A549 (cell line): ENCODE results near the gene COL8A1. TPM values are rescaled to one million over a fixed set of nuclear protein-coding genes. Genes with fewer than 3 reads are reported as not detected.

Experiments used
- ATAC-seq, 2 experiments: fragments of 200-7000 bp in 1 of 2; fragments of >200 bp in 1 of 2; cut with Nextera tagmentation in 1 of 2; cut with Tn5 transposase in 1 of 2; 3 replicates each; pipeline versions ENCODE4 v1.8.0 to v1.9.1; 2018 to 2020; ENCODE audit warnings: mild to moderate bottlenecking in 1 of 2, moderate library complexity in 1 of 2
- CTCF ChIA-PET: fragments of 300-600 bp; sonication (Branson Sonifier 250); formaldehyde crosslinking; extraction: SDS; loops from one replicate; lab custom pipeline; 2021; ENCODE audit warnings: antibody characterized with exemption, inconsistent platforms; lab: Yijun Ruan, JAX
- POLR2A ChIA-PET: fragments of 350-600 bp; formaldehyde crosslinking; extraction: SDS; loops from one replicate; lab custom pipeline; 2021; ENCODE audit warnings: antibody characterized with exemption, inconsistent platforms; lab: Yijun Ruan, JAX
- DNase-seq, 2 experiments: peaks; one replicate each; pipeline versions ENCODE4 v3.0.0 to v3.0.0-alpha.2; 2011 to 2016; ENCODE audit warnings: low read depth in 1 of 2, low spot score in 1 of 2
- FAIRE-seq: peaks from 2 replicates; lab custom pipeline; 2011; peaks lifted over from hg19 to GRCh38; lab: Jason Lieb, UNC
- H3K27ac ChIP-seq, 2 experiments: fragments of >200 bp; sonication (Bioruptor Twin); formaldehyde crosslinking; 3 replicates each; pipeline ENCODE4 v1.5.1; 2016 to 2017
- H3K4me1 ChIP-seq: fragments of >200 bp; sonication (Bioruptor Twin); formaldehyde crosslinking; 3 replicates; pipeline ENCODE4 v1.6.1; 2016
- H3K4me2 ChIP-seq: fragments of >200 bp; sonication (Bioruptor Twin); formaldehyde crosslinking; 3 replicates; pipeline ENCODE4 v1.6.1; 2016
- H3K4me3 ChIP-seq: fragments of >200 bp; sonication (Bioruptor Twin); formaldehyde crosslinking; 3 replicates; pipeline ENCODE4 v1.5.1; 2016
- H3K9me3 ChIP-seq: fragments of >200 bp; sonication (Bioruptor Twin); formaldehyde crosslinking; 3 replicates; pipeline ENCODE4 v1.6.1; 2016
- BHLHE40 ChIP-seq: IDR thresholded peaks from 2 replicates; pipeline ENCODE4 v1.6.1; 2012; ENCODE audit warnings: low read depth, low read length, inconsistent platforms
- CBX2 ChIP-seq: fragments of 200-600 bp; sonication (generic); IDR thresholded peaks from 2 replicates; pipeline ENCODE4 v1.6.1; 2016; ENCODE audit warnings: low read depth, mild to moderate bottlenecking, borderline replicate concordance
- CBX8 ChIP-seq: fragments of 200-600 bp; sonication (generic); IDR thresholded peaks from 2 replicates; pipeline ENCODE4 v1.6.1; 2016
- CEBPB ChIP-seq, 2 experiments: fragments of >200 bp in 1 of 2; sonication (Bioruptor Twin) in 1 of 2; formaldehyde crosslinking in 1 of 2; IDR thresholded peaks; 2 replicates each; pipeline ENCODE4 v1.6.1; 2012 to 2016
- CHD4 ChIP-seq: fragments of 200-600 bp; sonication (generic); IDR thresholded peaks from 2 replicates; pipeline ENCODE4 v1.6.1; 2016; ENCODE audit warnings: antibody characterized with exemption, mild to moderate bottlenecking, borderline replicate concordance
- E2F6 ChIP-seq: IDR thresholded peaks from 2 replicates; pipeline ENCODE4 v1.6.1; 2012; ENCODE audit warnings: low read depth, borderline replicate concordance
- ELK1 ChIP-seq: fragments of 150-350 bp; IDR thresholded peaks from 2 replicates; pipeline ENCODE4 v1.6.1; 2014; ENCODE audit warnings: low read depth, mild to moderate bottlenecking, low read length
- EP300 ChIP-seq, 2 experiments: fragments of >200 bp; sonication (Bioruptor Twin); formaldehyde crosslinking; IDR thresholded peaks; 2 replicates in 1 of 2; 3 replicates in 1 of 2; pipeline ENCODE4 v1.6.1; 2016 to 2017
- FOSB ChIP-seq: fragments of 250-450 bp; sonication (Bioruptor Pico); IDR thresholded peaks from 2 replicates; pipeline ENCODE4 v1.5.0; 2020; ENCODE audit warnings: mild to moderate bottlenecking, moderate library complexity
- FOXS1 ChIP-seq: fragments of 250-450 bp; sonication (Bioruptor Pico); IDR thresholded peaks from 2 replicates; pipeline ENCODE4 v1.5.0; 2020; ENCODE audit warnings: mild to moderate bottlenecking, moderate library complexity
- GATA3 ChIP-seq: IDR thresholded peaks from 2 replicates; pipeline ENCODE4 v1.6.1; 2012; ENCODE audit warnings: borderline replicate concordance
- HES2 ChIP-seq: fragments of >200 bp; sonication (Bioruptor Twin); formaldehyde crosslinking; IDR thresholded peaks from 2 replicates; pipeline ENCODE4 v1.6.1; 2016
- HEYL ChIP-seq: fragments of 250-450 bp; sonication (Bioruptor Pico); IDR thresholded peaks from 2 replicates; pipeline ENCODE4 v1.8.0; 2021; ENCODE audit warnings: mild to moderate bottlenecking, moderate library complexity
- HOXA7 ChIP-seq: fragments of 250-450 bp; sonication (Bioruptor Pico); IDR thresholded peaks from 2 replicates; pipeline ENCODE4 v1.5.0; 2020; ENCODE audit warnings: mild to moderate bottlenecking, moderate library complexity
- HOXB5 ChIP-seq: fragments of 250-450 bp; sonication (Bioruptor Pico); IDR thresholded peaks from 2 replicates; pipeline ENCODE4 v1.5.0; 2020; ENCODE audit warnings: mild to moderate bottlenecking, moderate library complexity
- JUNB ChIP-seq: fragments of >200 bp; sonication (Bioruptor Twin); formaldehyde crosslinking; IDR thresholded peaks from 2 replicates; pipeline ENCODE4 v1.6.1; 2016
- KDM1A ChIP-seq: fragments of 200-600 bp; sonication (generic); IDR thresholded peaks from 2 replicates; pipeline ENCODE4 v1.6.1; 2016; ENCODE audit warnings: low read depth, mild to moderate bottlenecking
- KDM5A ChIP-seq: fragments of 200-600 bp; sonication (generic); IDR thresholded peaks from 2 replicates; pipeline ENCODE4 v1.6.1; 2016; ENCODE audit warnings: antibody characterized with exemption, mild to moderate bottlenecking
- MAFK ChIP-seq: fragments of 450-650 bp; IDR thresholded peaks from 2 replicates; pipeline ENCODE4 v1.6.1; 2014; ENCODE audit not compliant: partially characterized antibody
- MAZ ChIP-seq: fragments of 150-350 bp; IDR thresholded peaks from 2 replicates; pipeline ENCODE4 v1.6.1; 2014; ENCODE audit warnings: antibody characterized with exemption, low read depth, low read length, borderline replicate concordance
- MYC ChIP-seq: IDR thresholded peaks from 2 replicates; pipeline ENCODE4 v1.6.1; 2012; ENCODE audit warnings: mild to moderate bottlenecking, inconsistent platforms, low read length, improper control_type of control experiment, borderline replicate concordance
- NFE2L2 ChIP-seq: fragments of 150-350 bp; conservative IDR thresholded peaks from 2 replicates; pipeline ENCODE4 v1.6.1; 2014; ENCODE audit warnings: low read length
- POLR2A ChIP-seq: IDR thresholded peaks from 2 replicates; pipeline ENCODE4 v1.6.1; 2012; ENCODE audit warnings: mild to moderate bottlenecking, low read length
- RAD21 ChIP-seq, 2 experiments: fragments of >200 bp in 1 of 2; sonication (Bioruptor Twin) in 1 of 2; formaldehyde crosslinking in 1 of 2; IDR thresholded peaks in 1 of 2; conservative IDR thresholded peaks in 1 of 2; 2 replicates in 1 of 2; 3 replicates in 1 of 2; pipeline ENCODE4 v1.6.1; 2012 to 2018; ENCODE audit warnings: inconsistent platforms in 1 of 2
- RARB ChIP-seq: fragments of 250-450 bp; sonication (Bioruptor Pico); IDR thresholded peaks from 2 replicates; pipeline ENCODE4 v1.8.0; 2021; ENCODE audit warnings: mild to moderate bottlenecking, moderate library complexity
- SREBF2 ChIP-seq: fragments of 450-650 bp; IDR thresholded peaks from 2 replicates; pipeline ENCODE4 v1.6.1; 2014; ENCODE audit warnings: mild to moderate bottlenecking, moderate library complexity
- ZC3H11A ChIP-seq: fragments of 450-650 bp; IDR thresholded peaks from 2 replicates; pipeline ENCODE4 v1.6.1; 2014; ENCODE audit warnings: antibody characterized with exemption, mild to moderate bottlenecking
- ZNF302 ChIP-seq: fragments of 250-450 bp; sonication (Bioruptor Pico); IDR thresholded peaks from 2 replicates; pipeline ENCODE4 v1.9.0; 2021; ENCODE audit warnings: inconsistent platforms, mild to moderate bottlenecking, moderate library complexity
- WGBS: methylation state at CpG from one replicate; pipeline ENCODE4 v1.1.6; 2017; ENCODE audit errors: missing lambda C conversion rate; 5-methylcytosine and 5-hydroxymethylcytosine counted together
- polyA plus RNA-seq, 4 experiments: library from polyadenylated mRNA; depleted of rRNA in 3 of 4; stranded (reverse); fragments of >200 nt; fragmentation: RNase III in 1 of 4; extraction: RNeasy Plus Mini Kit Qiagen cat#74134 plus additional on column Dnase treatment in 1 of 4; gene quantifications; 2 replicates in 3 of 4; 3 replicates in 1 of 4; pipeline ENCODE4 v1.2.3, GENCODE V29; 2011 to 2017
- TF ChIP-seq, protein P1 (sequence below): fragments of 200-600 bp; sonication (generic); IDR thresholded peaks from 2 replicates; pipeline ENCODE4 v1.6.1; 2016; ENCODE audit warnings: antibody characterized with exemption, mild to moderate bottlenecking, moderate library complexity
- TF ChIP-seq, protein P2 (sequence below): IDR thresholded peaks from 2 replicates; pipeline ENCODE4 v1.6.1; 2012

COL8A1 gene
- polyA plus RNA-seq, 2 of the 4 experiments (the other 2 are of a cell fraction) = not detected

DNA sequence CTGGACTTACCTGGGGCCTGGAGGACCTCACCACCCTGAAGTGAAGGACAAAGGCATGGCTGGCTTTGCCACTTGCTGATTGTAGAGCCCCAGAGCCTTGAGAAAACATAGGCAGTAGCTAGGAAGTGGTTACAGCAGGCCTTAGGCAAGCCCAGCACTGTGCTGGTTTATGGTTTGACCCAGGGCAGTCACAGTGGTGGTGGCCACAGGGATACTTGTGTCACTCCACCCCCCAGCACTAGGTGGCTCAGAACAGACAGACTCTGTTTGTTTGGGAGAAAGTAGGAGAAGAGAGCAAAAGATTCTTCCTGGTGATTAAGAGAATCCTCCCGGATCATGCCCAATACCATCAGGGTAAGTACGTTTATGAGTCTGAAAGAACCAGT lies 13.2 kb upstream of the COL8A1 start:
- no peak overlapping the region for H3K4me2 ChIP-seq
- WGBS = 22% methylated on average over 2 of the region's 2 CpGs
- H3K4me1 ChIP-seq = no peaks in the 10 kb centered on the region
- no peak overlapping the region for H3K4me3 ChIP-seq
- DNase-seq (no peak), FAIRE-seq (no peak), ATAC-seq (0 out of 6 replicates have a peak, but pooled peaks of 1 of the 2 experiments have one; percentile 25)
- ChIA-PET CTCF (no interaction called here), POLR2A (no interaction called here)
- no peaks in the 10 kb centered on the region for H3K9me3 ChIP-seq
- H3K27ac ChIP-seq = no peak overlapping the region
- TF ChIP-seq NFE2L2 (no peak), E2F6 (no peak), RARB (CRISPR knock-in tag) (no peak), KDM1A (no peak), JUNB (no peak), HOXA7 (CRISPR knock-in tag) (no peak), RAD21 (conservative IDR thresholded peaks at IDR 0.05 in 1 of 2, IDR thresholded peaks at IDR 0.05 in 1 of 2) (no peak), CHD4 (no peak), FOXS1 (no peak), MYC (no peak), ELK1 (no peak), CBX8 (no peak), HOXB5 (no peak), ZNF302 (CRISPR knock-in tag) (no peak), POLR2A (no peak), SREBF2 (no peak), FOSB (no peak), HEYL (CRISPR knock-in tag) (no peak)
- TF ChIP-seq, protein P1, sequence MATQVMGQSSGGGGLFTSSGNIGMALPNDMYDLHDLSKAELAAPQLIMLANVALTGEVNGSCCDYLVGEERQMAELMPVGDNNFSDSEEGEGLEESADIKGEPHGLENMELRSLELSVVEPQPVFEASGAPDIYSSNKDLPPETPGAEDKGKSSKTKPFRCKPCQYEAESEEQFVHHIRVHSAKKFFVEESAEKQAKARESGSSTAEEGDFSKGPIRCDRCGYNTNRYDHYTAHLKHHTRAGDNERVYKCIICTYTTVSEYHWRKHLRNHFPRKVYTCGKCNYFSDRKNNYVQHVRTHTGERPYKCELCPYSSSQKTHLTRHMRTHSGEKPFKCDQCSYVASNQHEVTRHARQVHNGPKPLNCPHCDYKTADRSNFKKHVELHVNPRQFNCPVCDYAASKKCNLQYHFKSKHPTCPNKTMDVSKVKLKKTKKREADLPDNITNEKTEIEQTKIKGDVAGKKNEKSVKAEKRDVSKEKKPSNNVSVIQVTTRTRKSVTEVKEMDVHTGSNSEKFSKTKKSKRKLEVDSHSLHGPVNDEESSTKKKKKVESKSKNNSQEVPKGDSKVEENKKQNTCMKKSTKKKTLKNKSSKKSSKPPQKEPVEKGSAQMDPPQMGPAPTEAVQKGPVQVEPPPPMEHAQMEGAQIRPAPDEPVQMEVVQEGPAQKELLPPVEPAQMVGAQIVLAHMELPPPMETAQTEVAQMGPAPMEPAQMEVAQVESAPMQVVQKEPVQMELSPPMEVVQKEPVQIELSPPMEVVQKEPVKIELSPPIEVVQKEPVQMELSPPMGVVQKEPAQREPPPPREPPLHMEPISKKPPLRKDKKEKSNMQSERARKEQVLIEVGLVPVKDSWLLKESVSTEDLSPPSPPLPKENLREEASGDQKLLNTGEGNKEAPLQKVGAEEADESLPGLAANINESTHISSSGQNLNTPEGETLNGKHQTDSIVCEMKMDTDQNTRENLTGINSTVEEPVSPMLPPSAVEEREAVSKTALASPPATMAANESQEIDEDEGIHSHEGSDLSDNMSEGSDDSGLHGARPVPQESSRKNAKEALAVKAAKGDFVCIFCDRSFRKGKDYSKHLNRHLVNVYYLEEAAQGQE = no peak
- TF ChIP-seq, protein P2, sequence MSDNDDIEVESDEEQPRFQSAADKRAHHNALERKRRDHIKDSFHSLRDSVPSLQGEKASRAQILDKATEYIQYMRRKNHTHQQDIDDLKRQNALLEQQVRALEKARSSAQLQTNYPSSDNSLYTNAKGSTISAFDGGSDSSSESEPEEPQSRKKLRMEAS = no peak

- Histone ChIP-seq H3K9me3 (no peaks in the 10 kb centered on the region), H3K4me3 (no peak overlapping the region), H3K4me1 (no peaks in the 10 kb centered on the region), H3K27ac (no peak overlapping the region), H3K4me2 (no peak overlapping the region)
- POLR2A ChIA-PET = no interaction called here
- WGBS = 32% methylated on average over 4 of the region's 4 CpGs
- ATAC-seq (no peak), DNase-seq (no peak), FAIRE-seq (no peak)
- CTCF ChIA-PET = no interaction called here
- no peak for TF ChIP-seq ZC3H11A
- TF ChIP-seq MAFK = no peak
- TF ChIP-seq MAZ = no peak
- TF ChIP-seq CHD4 = no peak
- no peak for TF ChIP-seq HES2
- TF ChIP-seq GATA3 = no peak
- no peak for TF ChIP-seq KDM5A
- no peak for TF ChIP-seq CEBPB (IDR thresholded peaks at IDR 0.05)
- TF ChIP-seq FOSB = no peak
- no peak for TF ChIP-seq HOXA7 (CRISPR knock-in tag)
- TF ChIP-seq EP300 (IDR thresholded peaks at IDR 0.05) = no peak
- no peak for TF ChIP-seq CBX2
- TF ChIP-seq BHLHE40 = no peak
- TF ChIP-seq, protein P1 = no peak
These were observed 12.6 kb upstream of the COL8A1 start for GRCh38 chr3:99625643-99626416.
